Neural cell (in vitro differentiated cells): Measurements from ENCODE around the gene DPP10.

Source experiments
- CTCF ChIP-seq: fragments of 450-650 bp; IDR thresholded peaks from 2 replicates; pipeline ENCODE4 v1.5.1; 2014; ENCODE audit warnings: antibody characterized with exemption, mild to moderate bottlenecking, moderate library complexity; ENCODE audit not compliant: poor library complexity, severe bottlenecking
- EP300 ChIP-seq: fragments of 450-650 bp; conservative IDR thresholded peaks from 2 replicates; pipeline ENCODE4 v1.6.1; 2014; ENCODE audit warnings: antibody characterized with exemption, mild to moderate bottlenecking, moderate library complexity; ENCODE audit not compliant: poor library complexity, severe bottlenecking
- POLR2AphosphoS5 ChIP-seq: IDR thresholded peaks from 2 replicates; pipeline ENCODE4 v1.6.1; 2012
- RAD21 ChIP-seq: fragments of 450-650 bp; conservative IDR thresholded peaks from 2 replicates; pipeline ENCODE4 v1.6.1; 2014; ENCODE audit warnings: antibody characterized with exemption, mild to moderate bottlenecking, moderate library complexity
- REST ChIP-seq: IDR thresholded peaks from 2 replicates; pipeline ENCODE4 v1.6.1; 2012; ENCODE audit warnings: borderline replicate concordance
- TAF1 ChIP-seq: IDR thresholded peaks from 2 replicates; pipeline ENCODE4 v1.6.1; 2012; ENCODE audit warnings: low read depth

GRCh38 chr2:114949228-114949804 is 506.9 kb downstream of the DPP10 start:
- TF ChIP-seq CTCF: no peak
- no peak for TF ChIP-seq POLR2AphosphoS5
- TF ChIP-seq EP300: no peak
- no peak for TF ChIP-seq TAF1
- TF ChIP-seq REST: no peak
- TF ChIP-seq RAD21: no peak
